ENCODE results near the gene GBP3. TPM values are rescaled to one million over a fixed set of nuclear protein-coding genes. Genes with fewer than 3 reads are reported as not detected.
"Not testable (repeated sequence)": the region's sequence is repeated elsewhere in the genome, so short reads cannot be mapped to it uniquely, and the experiment has no call there.

Gene GBP3
- total RNA-seq, 4 donors from 2014 or later, result 5.4 to 102 (median 55.2) TPM

DNA sequence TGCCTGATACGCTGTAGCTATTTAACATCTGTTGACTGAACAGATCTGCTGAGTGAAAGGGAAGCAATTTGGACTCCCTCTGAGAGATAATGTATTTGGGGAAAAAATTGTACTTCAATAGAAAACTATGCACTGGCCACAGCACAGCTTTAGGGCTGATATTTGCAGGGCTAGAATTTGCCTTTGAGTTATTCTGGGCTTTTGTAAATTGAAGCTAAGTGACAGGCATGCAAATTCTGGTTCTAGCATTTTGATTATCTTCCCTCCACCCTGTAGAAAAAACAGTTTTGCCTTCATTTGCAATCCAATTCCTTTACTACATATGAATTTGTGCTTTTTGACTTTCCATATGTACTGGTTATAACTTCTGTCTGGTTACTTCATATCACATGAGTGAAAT lies 38.1 kb downstream of the GBP3 start:
- no peaks in the 10 kb centered on the region for H3K9me3 ChIP-seq
- H3K4me3 ChIP-seq, result no peak overlapping the region
- no peak for DNase-seq
- in situ Hi-C loops (cut with MboI; ENCODE audit: low pct_ligation_motif_present in 1 of 4, low pct_unique_long_range_greater_than_20kb in 1 of 4, low sequenced_read_pairs in 3 of 4) (no loop called here), intact Hi-C loops (cut with DNase I; ENCODE audit: low total_unique reads) (no loop called here)
- H3K36me3 ChIP-seq, result peaks cover 0 to 21% (median 0%) of the 10 kb centered on the region in 4 donors
- peak overlapping the region; percentile 48 to 70 (median 60) for H3K27ac ChIP-seq
- H3K4me1 ChIP-seq, result peaks cover 14 to 51% (median 31%) of the 10 kb centered on the region in 4 donors
- no peaks in the 10 kb centered on the region for H3K27me3 ChIP-seq
- TF ChIP-seq EP300 (IDR thresholded peaks at IDR 0.05; ENCODE audit: low read depth), result no peak
- TF ChIP-seq, protein P1, sequence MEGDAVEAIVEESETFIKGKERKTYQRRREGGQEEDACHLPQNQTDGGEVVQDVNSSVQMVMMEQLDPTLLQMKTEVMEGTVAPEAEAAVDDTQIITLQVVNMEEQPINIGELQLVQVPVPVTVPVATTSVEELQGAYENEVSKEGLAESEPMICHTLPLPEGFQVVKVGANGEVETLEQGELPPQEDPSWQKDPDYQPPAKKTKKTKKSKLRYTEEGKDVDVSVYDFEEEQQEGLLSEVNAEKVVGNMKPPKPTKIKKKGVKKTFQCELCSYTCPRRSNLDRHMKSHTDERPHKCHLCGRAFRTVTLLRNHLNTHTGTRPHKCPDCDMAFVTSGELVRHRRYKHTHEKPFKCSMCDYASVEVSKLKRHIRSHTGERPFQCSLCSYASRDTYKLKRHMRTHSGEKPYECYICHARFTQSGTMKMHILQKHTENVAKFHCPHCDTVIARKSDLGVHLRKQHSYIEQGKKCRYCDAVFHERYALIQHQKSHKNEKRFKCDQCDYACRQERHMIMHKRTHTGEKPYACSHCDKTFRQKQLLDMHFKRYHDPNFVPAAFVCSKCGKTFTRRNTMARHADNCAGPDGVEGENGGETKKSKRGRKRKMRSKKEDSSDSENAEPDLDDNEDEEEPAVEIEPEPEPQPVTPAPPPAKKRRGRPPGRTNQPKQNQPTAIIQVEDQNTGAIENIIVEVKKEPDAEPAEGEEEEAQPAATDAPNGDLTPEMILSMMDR (IDR thresholded peaks at IDR 0.05), result no peak
- no peak for TF ChIP-seq POLR2AphosphoS5 (IDR thresholded peaks at IDR 0.05)
- TF ChIP-seq POLR2A (IDR thresholded peaks at IDR 0.05), result no peak
- WGBS, 2 donors (ENCODE audit: low coverage in 1 of 2), result 69 to 78% methylated on average over 1 of the region's 1 CpG

DNA sequence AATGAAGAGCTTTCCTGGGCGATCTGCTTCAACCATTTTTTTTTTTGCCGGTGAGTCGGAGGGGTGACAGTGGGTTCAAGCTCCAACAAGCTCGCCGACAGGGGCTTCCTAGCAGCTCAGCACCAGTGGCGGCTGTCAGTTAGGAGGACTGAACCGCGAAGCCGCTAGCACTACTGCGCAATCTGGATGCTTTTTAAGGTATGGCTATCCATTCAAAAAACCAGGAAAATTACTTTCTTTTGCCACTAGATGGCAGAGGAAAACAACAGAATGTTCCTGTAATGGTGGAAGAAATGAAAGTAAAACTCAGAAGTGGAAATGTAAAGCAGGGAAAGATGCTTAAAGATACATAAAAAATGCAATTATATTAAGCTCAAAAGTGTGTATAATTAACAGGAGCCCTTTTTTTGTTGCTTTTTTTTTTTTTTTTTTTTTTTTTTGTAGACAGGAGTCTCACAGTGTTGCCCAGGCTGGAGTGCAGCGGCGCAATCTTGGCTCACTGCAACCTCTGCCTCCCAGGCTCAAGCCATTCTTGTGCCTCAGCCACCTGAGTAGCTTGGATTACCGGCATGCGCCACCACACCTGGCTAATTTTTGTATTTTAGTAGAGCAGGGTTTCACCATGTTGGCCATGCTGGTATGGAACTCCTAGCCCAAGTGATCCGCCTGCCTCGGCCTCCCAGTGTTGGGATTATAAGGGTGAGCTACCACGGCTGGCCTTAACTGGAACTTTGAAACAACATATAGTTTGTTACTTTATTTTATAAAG lies 38.7 kb downstream of the GBP3 start:
- H3K9me3 ChIP-seq, result no peaks in the 10 kb centered on the region
- peak overlapping the region; percentile 48 to 70 (median 60) for H3K27ac ChIP-seq
- H3K4me3 ChIP-seq, result no peak overlapping the region
- H3K27me3 ChIP-seq, result no peaks in the 10 kb centered on the region
- no peak for DNase-seq
- no peak for TF ChIP-seq EP300 (IDR thresholded peaks at IDR 0.05; ENCODE audit: low read depth)
- no peak for TF ChIP-seq POLR2AphosphoS5 (IDR thresholded peaks at IDR 0.05)
- TF ChIP-seq POLR2A (IDR thresholded peaks at IDR 0.05), result no peak
- TF ChIP-seq, protein P1 (IDR thresholded peaks at IDR 0.05), result peak; percentile 63 to 81 (median 66)
- H3K4me1 ChIP-seq, result peaks cover 17 to 56% (median 36%) of the 10 kb centered on the region in 4 donors
- in situ Hi-C loops (cut with MboI; ENCODE audit: low pct_ligation_motif_present in 1 of 4, low pct_unique_long_range_greater_than_20kb in 1 of 4, low sequenced_read_pairs in 3 of 4), result no loop called here
- peaks cover 0 to 21% (median 0%) of the 10 kb centered on the region in 4 donors for H3K36me3 ChIP-seq
- intact Hi-C loops (cut with DNase I; ENCODE audit: low total_unique reads), result no loop called here
- 68 to 85% methylated on average over 3 to 17 of the region's 17 CpGs for WGBS, 2 donors (ENCODE audit: low coverage in 1 of 2)

DNA sequence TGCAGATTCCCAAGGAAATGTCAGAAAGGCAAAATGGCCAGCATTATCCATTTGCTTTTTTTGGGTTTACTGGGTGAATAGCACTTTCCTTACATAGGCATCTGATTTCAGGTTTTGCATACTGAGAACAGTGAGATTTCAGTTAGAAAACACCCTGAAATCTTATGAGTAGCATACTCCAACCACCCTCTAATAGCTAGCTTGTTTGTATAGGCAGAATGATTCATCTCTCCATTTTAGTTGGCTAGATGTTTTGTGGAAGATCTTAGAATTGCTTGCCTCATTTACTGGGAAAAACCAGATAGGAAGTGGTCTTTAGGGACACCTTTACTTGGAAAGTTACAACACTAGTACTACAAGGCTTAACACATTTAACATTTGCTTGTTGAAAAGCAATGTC lies 40.6 kb downstream of the GBP3 start:
- Histone ChIP-seq H3K27ac (no peak overlapping the region), H3K9me3 (no peaks in the 10 kb centered on the region), H3K27me3 (no peaks in the 10 kb centered on the region), H3K36me3 (peaks cover 0 to 13% (median 0%) of the 10 kb centered on the region in 4 donors), H3K4me1 (peaks cover 21 to 66% (median 37%) of the 10 kb centered on the region in 4 donors), H3K4me3 (no peak overlapping the region)
- intact Hi-C loops (cut with DNase I; ENCODE audit: low total_unique reads), result no loop called here
- in situ Hi-C loops (cut with MboI; ENCODE audit: low pct_ligation_motif_present in 1 of 4, low pct_unique_long_range_greater_than_20kb in 1 of 4, low sequenced_read_pairs in 3 of 4), result no loop called here
- DNase-seq, result no peak
- TF ChIP-seq, protein P1 (IDR thresholded peaks at IDR 0.05), result no peak
- TF ChIP-seq POLR2A (IDR thresholded peaks at IDR 0.05), result no peak
- TF ChIP-seq POLR2AphosphoS5 (IDR thresholded peaks at IDR 0.05), result no peak
- no peak for TF ChIP-seq EP300 (IDR thresholded peaks at IDR 0.05; ENCODE audit: low read depth)

DNA sequence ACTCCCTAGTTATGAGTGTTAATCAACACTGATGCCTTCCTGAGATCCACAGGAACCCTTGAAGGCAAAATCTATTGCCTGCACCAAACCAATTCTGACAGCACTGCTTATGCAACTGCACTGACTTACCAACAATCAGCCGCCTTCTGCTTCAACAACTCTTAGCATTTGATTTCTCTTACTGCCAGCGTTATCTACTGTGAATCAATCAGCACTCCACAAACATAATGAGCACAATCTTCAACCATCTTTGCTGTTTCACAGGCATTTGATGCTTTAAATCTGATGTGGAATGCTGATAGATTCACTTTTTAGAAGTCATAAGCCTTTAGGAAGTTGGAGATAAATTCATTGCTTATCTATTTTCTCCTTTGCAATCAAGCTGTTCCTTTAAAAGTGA lies 41.2 kb downstream of the GBP3 start:
- H3K4me3 ChIP-seq; H3K9me3 ChIP-seq; in situ Hi-C loops (cut with MboI; ENCODE audit: low pct_ligation_motif_present in 1 of 4, low pct_unique_long_range_greater_than_20kb in 1 of 4, low sequenced_read_pairs in 3 of 4); H3K27me3 ChIP-seq; DNase-seq; intact Hi-C loops (cut with DNase I; ENCODE audit: low total_unique reads): not testable (repeated sequence)
- peak overlapping the region in 2 of 4 donors; percentile 16 to 24 for H3K27ac ChIP-seq
- peaks cover 21 to 66% (median 37%) of the 10 kb centered on the region in 4 donors for H3K4me1 ChIP-seq
- WGBS, 2 donors (ENCODE audit: low coverage in 1 of 2), result 86 to 89% methylated on average over 2 of the region's 2 CpGs
- peaks cover 0 to 13% (median 0%) of the 10 kb centered on the region in 4 donors for H3K36me3 ChIP-seq
